Measurements from ENCODE around the gene ZNF688. TPM values are rescaled to one million over a fixed set of nuclear protein-coding genes. Genes with fewer than 3 reads are reported as not detected.

ZNF688 gene
- total and polyA plus RNA-seq, 9 of the 15 experiments (the other 6 are each of a cell fraction or from before 2014, with no cell fraction given) = 0.48 to 12.9 (median 4.5) TPM

DNA sequence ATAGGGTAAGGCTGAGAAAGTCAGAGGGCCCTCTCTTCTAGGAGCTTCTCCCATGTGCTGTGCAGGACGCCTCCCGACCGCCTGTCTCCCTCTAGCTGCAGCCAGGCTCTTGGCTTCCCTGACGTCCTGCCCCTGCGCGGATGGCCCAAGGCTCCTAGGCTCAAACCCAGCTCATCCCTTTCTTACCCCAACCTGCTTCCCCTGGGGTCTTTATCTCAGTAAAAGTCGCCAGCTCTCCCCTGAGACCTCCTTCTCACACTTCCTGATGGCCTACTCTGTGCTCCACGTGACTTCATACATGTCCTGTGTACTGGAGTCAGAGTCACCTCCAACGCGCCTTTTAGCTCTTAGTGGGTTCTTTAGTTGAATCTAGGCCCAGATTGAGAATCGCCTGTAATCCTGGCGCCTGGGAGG is 35.7 kb downstream of the ZNF688 start (continued):
- TF ChIP-seq, protein P1, sequence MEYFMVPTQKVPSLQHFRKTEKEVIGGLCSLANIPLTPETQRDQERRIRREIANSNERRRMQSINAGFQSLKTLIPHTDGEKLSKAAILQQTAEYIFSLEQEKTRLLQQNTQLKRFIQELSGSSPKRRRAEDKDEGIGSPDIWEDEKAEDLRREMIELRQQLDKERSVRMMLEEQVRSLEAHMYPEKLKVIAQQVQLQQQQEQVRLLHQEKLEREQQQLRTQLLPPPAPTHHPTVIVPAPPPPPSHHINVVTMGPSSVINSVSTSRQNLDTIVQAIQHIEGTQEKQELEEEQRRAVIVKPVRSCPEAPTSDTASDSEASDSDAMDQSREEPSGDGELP (CRISPR knock-in tag; IDR thresholded peaks at IDR 0.05; ENCODE audit: borderline replicate concordance) = peak; percentile 45; the same call in 1 of the 2 replicates
- TF ChIP-seq, protein P2, sequence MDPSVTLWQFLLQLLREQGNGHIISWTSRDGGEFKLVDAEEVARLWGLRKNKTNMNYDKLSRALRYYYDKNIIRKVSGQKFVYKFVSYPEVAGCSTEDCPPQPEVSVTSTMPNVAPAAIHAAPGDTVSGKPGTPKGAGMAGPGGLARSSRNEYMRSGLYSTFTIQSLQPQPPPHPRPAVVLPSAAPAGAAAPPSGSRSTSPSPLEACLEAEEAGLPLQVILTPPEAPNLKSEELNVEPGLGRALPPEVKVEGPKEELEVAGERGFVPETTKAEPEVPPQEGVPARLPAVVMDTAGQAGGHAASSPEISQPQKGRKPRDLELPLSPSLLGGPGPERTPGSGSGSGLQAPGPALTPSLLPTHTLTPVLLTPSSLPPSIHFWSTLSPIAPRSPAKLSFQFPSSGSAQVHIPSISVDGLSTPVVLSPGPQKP (CRISPR knock-in tag; IDR thresholded peaks at IDR 0.05) = no peak
- TF ChIP-seq ZNF347 (CRISPR knock-in tag; IDR thresholded peaks at IDR 0.05; ENCODE audit: low read depth) (no peak), CBFA2T3 (IDR thresholded peaks at IDR 0.05) (no peak), FOS (IDR thresholded peaks at IDR 0.05; ENCODE audit: extremely low read depth, insufficient read length) (no peak), ZNF444 (CRISPR knock-in tag; IDR thresholded peaks at IDR 0.05) (no peak), RB1 (IDR thresholded peaks at IDR 0.05; ENCODE audit: low read depth) (peak; percentile 63), TCFL5 (CRISPR knock-in tag; conservative IDR thresholded peaks at IDR 0.05) (no peak), CBX8 (IDR thresholded peaks at IDR 0.05; ENCODE audit: borderline replicate concordance, extremely low read depth, low read depth, low read length, poor library complexity, severe bottlenecking) (no peak), TFAM (CRISPR knock-in tag; conservative IDR thresholded peaks at IDR 0.05) (no peak), NR2C2 (CRISPR knock-in tag; IDR thresholded peaks at IDR 0.05) (no peak), NR2C2 (tag; IDR thresholded peaks at IDR 0.05) (no peak), TAF15 (IDR thresholded peaks at IDR 0.05; ENCODE audit: low read depth, low read length) (no peak), HMG20B (CRISPR knock-in tag; IDR thresholded peaks at IDR 0.05) (no peak), ZNF707 (CRISPR knock-in tag; conservative IDR thresholded peaks at IDR 0.05) (no peak), RBM25 (IDR thresholded peaks at IDR 0.05; ENCODE audit: low read depth, low read length, severe bottlenecking) (no peak)
- TF ChIP-seq, protein P3, sequence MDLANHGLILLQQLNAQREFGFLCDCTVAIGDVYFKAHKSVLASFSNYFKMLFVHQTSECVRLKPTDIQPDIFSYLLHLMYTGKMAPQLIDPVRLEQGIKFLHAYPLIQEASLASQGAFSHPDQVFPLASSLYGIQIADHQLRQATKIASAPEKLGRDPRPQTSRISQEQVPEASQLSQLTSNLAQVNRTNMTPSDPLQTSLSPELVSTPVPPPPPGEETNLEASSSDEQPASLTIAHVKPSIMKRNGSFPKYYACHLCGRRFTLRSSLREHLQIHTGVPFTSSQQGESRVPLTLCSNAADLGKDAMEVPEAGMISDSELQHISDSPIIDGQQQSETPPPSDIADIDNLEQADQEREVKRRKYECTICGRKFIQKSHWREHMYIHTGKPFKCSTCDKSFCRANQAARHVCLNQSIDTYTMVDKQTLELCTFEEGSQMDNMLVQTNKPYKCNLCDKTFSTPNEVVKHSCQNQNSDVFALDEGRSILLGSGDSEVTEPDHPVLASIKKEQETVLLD (IDR thresholded peaks at IDR 0.05) = no peak
- TF ChIP-seq, protein P4, sequence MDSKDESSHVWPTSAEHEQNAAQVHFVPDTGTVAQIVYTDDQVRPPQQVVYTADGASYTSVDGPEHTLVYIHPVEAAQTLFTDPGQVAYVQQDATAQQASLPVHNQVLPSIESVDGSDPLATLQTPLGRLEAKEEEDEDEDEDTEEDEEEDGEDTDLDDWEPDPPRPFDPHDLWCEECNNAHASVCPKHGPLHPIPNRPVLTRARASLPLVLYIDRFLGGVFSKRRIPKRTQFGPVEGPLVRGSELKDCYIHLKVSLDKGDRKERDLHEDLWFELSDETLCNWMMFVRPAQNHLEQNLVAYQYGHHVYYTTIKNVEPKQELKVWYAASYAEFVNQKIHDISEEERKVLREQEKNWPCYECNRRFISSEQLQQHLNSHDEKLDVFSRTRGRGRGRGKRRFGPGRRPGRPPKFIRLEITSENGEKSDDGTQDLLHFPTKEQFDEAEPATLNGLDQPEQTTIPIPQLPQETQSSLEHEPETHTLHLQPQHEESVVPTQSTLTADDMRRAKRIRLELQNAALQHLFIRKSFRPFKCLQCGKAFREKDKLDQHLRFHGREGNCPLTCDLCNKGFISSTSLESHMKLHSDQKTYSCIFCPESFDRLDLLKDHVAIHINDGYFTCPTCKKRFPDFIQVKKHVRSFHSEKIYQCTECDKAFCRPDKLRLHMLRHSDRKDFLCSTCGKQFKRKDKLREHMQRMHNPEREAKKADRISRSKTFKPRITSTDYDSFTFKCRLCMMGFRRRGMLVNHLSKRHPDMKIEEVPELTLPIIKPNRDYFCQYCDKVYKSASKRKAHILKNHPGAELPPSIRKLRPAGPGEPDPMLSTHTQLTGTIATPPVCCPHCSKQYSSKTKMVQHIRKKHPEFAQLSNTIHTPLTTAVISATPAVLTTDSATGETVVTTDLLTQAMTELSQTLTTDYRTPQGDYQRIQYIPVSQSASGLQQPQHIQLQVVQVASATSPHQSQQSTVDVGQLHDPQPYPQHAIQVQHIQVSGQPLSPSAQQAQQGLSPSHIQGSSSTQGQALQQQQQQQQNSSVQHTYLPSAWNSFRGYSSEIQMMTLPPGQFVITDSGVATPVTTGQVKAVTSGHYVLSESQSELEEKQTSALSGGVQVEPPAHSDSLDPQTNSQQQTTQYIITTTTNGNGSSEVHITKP (IDR thresholded peaks at IDR 0.05; ENCODE audit: partially characterized antibody) = peak; percentile 12
- TF ChIP-seq, protein P5, sequence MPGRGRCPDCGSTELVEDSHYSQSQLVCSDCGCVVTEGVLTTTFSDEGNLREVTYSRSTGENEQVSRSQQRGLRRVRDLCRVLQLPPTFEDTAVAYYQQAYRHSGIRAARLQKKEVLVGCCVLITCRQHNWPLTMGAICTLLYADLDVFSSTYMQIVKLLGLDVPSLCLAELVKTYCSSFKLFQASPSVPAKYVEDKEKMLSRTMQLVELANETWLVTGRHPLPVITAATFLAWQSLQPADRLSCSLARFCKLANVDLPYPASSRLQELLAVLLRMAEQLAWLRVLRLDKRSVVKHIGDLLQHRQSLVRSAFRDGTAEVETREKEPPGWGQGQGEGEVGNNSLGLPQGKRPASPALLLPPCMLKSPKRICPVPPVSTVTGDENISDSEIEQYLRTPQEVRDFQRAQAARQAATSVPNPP (IDR thresholded peaks at IDR 0.05; ENCODE audit: borderline replicate concordance, insufficient read depth, insufficient read length) = no peak
